Stimulated activated CD4-positive, alpha-beta T cell treated with anti-CD3 and anti-CD28 coated beads, TNF-alpha, amount 100 ng/mL, for 48 hours (primary cell): ENCODE results near the gene PADI2.
"Not testable (repeated sequence)": the region's sequence is repeated elsewhere in the genome, so short reads cannot be mapped to it uniquely, and the experiment has no call there.

Source experiments
- DNase-seq, 3 donors: peaks; one replicate each; pipeline ENCODE4 v3.0.0-alpha.2; 2020; ENCODE audit warnings: low read depth in 3 of 3

PADI2 gene

GRCh38 chr1:17082761-17083160 is 36.5 kb downstream of the PADI2 start:
- DNase-seq: no peak

GRCh38 chr1:17081439-17081838 is 37.8 kb downstream of the PADI2 start:
- DNase-seq: no peak

GRCh38 chr1:17080880-17081279 is 38.4 kb downstream of the PADI2 start:
- DNase-seq: no peak

GRCh38 chr1:17080085-17080759 is 39.0 kb downstream of the PADI2 start:
- DNase-seq: no peak

- no peak for DNase-seq
Observed at GRCh38 chr1:17078991-17079868, 40.0 kb downstream of the PADI2 start.

- no peak for DNase-seq
Observed at GRCh38 chr1:17075470-17076255, 43.6 kb downstream of the PADI2 start.

- DNase-seq: no peak
Observed at GRCh38 chr1:17071794-17072193, 47.5 kb downstream of the PADI2 start.

- DNase-seq: no peak
Observed at GRCh38 chr1:17070163-17070525, 49.1 kb downstream of the PADI2 start.

GRCh38 chr1:17069452-17070162 is 49.6 kb downstream of the PADI2 start:
- DNase-seq: no peak

GRCh38 chr1:17068789-17069188 is 50.5 kb downstream of the PADI2 start:
- DNase-seq: no peak

- no peak for DNase-seq
Observed at GRCh38 chr1:17067465-17068240, 51.6 kb downstream of the PADI2 start.

- DNase-seq: no peak
Observed at GRCh38 chr1:17067069-17067426, 52.2 kb downstream of the PADI2 start.

- no peak for DNase-seq
Observed at GRCh38 chr1:17066361-17067068, 52.7 kb downstream of the PADI2 start.

GRCh38 chr1:17065666-17066065 is 53.6 kb downstream of the PADI2 start:
- DNase-seq: no peak

- DNase-seq: not testable (repeated sequence)
Observed at GRCh38 chr1:17062751-17063150, 56.5 kb downstream of the PADI2 start.

GRCh38 chr1:17061892-17062291 is 57.4 kb downstream of the PADI2 start:
- no peak for DNase-seq

- no peak for DNase-seq
Observed at GRCh38 chr1:17061486-17061885, 57.8 kb downstream of the PADI2 start.

- no peak for DNase-seq
Observed at GRCh38 chr1:17060306-17060749, 58.9 kb downstream of the PADI2 start.

- DNase-seq: peak in 1 of 3 donors; percentile 18
Observed at GRCh38 chr1:17059391-17060305, 59.6 kb downstream of the PADI2 start.
